Effector memory CD4-positive, alpha-beta T cell (primary cell): ENCODE results near the gene SCGB3A2.
"Not testable (repeated sequence)": the region's sequence is repeated elsewhere in the genome, so short reads cannot be mapped to it uniquely, and the experiment has no call there.

Experiments used
- DNase-seq, 3 donors: peaks; one replicate each; pipeline ENCODE4 v3.0.0-alpha.2; 2020
- H3K27ac ChIP-seq: 2 replicates; pipeline ENCODE4 v1.7.0; 2013; ENCODE audit warnings: mild to moderate bottlenecking, low read length, moderate library complexity; ENCODE audit not compliant: insufficient read depth, poor library complexity, severe bottlenecking
- H3K27me3 ChIP-seq: replicated peaks from 2 replicates; pipeline ENCODE4 v1.7.0; 2013; ENCODE audit warnings: mild to moderate bottlenecking, low read length; ENCODE audit not compliant: insufficient read depth, control insufficient read depth, poor library complexity, severe bottlenecking
- H3K36me3 ChIP-seq: 2 replicates; pipeline ENCODE4 v1.7.0; 2013; ENCODE audit warnings: mild to moderate bottlenecking, low read length, moderate library complexity; ENCODE audit not compliant: control insufficient read depth, insufficient read depth
- H3K4me1 ChIP-seq: 2 replicates; pipeline ENCODE4 v1.7.0; 2013; ENCODE audit warnings: low read length, mild to moderate bottlenecking; ENCODE audit not compliant: control insufficient read depth, insufficient read depth, poor library complexity, severe bottlenecking
- H3K4me3 ChIP-seq: 2 replicates; pipeline ENCODE4 v1.7.0; 2013; ENCODE audit warnings: low read length, low read depth, mild to moderate bottlenecking; ENCODE audit not compliant: insufficient read depth, poor library complexity, severe bottlenecking
- H3K9me3 ChIP-seq: 2 replicates; pipeline ENCODE4 v1.7.0; 2013; ENCODE audit warnings: mild to moderate bottlenecking, low read length, moderate library complexity; ENCODE audit not compliant: control insufficient read depth

The SCGB3A2 gene

DNA sequence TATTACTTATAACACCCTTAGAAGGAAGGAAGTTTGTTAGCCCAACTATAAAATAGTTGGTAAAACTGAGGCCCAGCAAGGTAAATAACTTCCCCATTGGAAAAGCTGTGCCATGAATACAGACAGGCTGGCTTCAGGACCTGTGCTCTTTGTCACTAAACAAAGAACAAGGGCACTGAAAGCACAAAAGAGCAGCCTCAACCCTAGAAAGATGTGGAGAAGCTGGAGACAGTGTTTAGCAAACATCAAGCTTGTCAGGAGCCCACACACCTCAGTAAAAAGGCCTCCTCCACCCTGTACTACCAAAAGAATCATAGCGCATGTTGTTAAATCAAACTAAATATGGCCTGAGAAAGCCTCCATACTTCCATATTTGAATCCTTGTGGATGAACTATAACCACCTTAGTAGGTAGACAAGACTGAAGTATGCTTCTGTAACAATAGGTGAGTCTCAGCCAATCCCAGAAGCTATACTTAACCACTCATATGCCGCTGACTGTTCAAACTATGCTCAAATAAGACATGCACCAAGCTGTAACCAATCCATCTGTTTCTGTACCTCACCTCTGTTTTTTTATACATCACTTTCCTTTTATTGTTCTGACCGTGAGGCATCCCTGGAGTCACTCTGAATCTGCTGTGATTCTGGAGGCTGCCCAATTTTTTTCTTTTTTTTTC lies 18.4 kb upstream of the SCGB3A2 start:
- no peak for DNase-seq
- no peak overlapping the region for H3K27ac ChIP-seq
- H3K27me3 ChIP-seq, result no peaks in the 10 kb centered on the region
- no peak overlapping the region for H3K4me3 ChIP-seq
- H3K9me3 ChIP-seq, result no peaks in the 10 kb centered on the region
- H3K4me1 ChIP-seq, result no peaks in the 10 kb centered on the region
- H3K36me3 ChIP-seq, result no peaks in the 10 kb centered on the region

DNA sequence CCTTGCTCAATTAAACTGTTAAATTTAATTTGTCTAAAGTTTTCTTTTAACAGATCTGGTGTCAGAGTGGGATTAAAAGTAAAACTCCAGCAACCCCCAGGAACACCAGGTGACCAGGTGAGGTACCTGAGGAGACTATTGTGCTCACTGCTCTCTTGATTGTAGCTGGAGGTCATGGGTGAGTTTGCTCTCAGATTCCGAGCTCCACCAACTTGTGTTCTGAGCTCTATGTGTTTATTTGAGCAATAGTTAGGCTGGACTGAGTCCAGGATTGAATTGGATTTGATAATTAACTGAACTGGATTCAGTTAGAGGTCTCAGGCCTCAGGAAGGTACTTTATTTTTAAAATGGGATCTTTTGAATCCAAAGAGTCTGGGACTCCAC lies 17.9 kb upstream of the SCGB3A2 start:
- no peaks in the 10 kb centered on the region for H3K27me3 ChIP-seq
- H3K27ac ChIP-seq, result no peak overlapping the region
- H3K36me3 ChIP-seq, result no peaks in the 10 kb centered on the region
- H3K4me3 ChIP-seq, result no peak overlapping the region
- H3K9me3 ChIP-seq, result no peaks in the 10 kb centered on the region
- DNase-seq, result no peak
- no peaks in the 10 kb centered on the region for H3K4me1 ChIP-seq

DNA sequence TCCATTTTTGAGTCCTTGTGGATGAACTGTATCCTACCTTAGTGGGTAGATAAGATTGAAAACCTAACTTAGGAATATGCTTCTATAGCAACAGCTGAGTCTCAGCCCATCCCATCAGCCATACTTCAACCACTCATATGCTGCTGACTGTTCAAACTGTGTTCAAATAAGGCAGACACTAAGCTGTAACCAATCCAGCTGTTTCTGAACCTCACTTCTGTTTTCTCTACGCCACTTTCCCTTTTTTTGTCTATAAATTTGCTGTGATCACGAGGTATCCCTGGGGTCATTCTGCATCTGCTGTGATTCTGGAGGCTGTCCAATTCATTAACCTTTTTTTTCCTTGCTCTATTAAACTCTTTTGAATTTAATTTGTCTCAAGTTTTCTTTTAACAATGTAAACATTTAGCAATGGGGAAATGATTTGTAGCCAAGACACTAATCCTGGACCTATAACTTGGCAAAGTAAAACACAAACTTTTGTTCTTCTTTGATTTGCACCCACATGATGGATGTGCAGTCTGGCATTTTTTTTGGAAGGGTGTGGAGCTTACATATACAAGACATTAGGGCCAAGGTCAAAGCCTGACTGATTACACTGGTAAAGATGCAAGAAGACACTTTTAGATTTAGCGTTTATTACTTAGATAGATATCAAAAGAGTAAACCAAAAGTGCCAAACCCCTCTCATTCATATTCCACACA lies 14.9 kb upstream of the SCGB3A2 start:
- no peaks in the 10 kb centered on the region for H3K4me1 ChIP-seq
- no peaks in the 10 kb centered on the region for H3K36me3 ChIP-seq
- no peak overlapping the region for H3K4me3 ChIP-seq
- DNase-seq, result no peak
- no peak overlapping the region for H3K27ac ChIP-seq
- no peaks in the 10 kb centered on the region for H3K27me3 ChIP-seq
- H3K9me3 ChIP-seq, result no peaks in the 10 kb centered on the region

DNA sequence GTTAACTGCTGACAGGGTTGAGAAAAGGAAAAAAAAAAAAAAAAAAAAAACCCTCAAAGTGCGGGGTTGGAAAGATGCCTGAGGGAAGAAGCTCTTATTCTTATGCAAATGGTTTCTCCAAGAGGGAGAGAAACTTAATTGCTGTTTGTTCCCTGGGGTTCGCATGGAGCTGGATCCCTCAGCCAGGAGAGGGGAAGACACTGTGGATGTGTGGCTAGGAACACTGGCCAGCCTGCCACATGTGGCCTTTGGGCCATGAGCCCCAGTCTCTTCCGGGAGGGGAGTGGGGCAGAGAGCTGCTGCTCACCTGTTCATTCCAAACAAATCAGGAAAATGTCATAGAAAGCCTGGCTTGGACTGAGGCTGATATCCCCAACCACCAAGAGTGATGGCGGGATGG lies 9.4 kb upstream of the SCGB3A2 start:
- no peaks in the 10 kb centered on the region for H3K4me1 ChIP-seq
- H3K27ac ChIP-seq, result no peak overlapping the region
- no peak for DNase-seq
- no peaks in the 10 kb centered on the region for H3K36me3 ChIP-seq
- no peaks in the 10 kb centered on the region for H3K27me3 ChIP-seq
- H3K9me3 ChIP-seq, result no peaks in the 10 kb centered on the region
- no peak overlapping the region for H3K4me3 ChIP-seq

DNA sequence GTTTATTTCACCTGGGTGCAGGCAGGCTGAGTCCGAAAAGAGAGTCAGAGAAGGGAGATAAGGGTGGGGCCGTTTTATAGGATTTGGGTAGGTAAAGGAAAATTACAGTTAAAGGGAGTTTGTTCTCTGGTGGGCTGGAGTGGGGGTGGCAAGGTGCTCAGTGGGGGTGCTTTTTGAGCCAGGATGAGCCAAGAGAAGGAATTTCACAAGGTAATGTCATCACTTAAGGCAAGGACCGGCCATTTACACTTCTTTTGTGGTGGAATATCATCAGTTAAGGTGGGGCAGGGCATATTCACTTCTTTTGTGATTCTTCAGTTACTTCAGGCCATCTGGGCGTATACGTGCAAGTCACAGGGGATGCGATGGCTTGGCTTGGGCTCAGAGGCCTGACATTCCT lies 8.6 kb upstream of the SCGB3A2 start:
- not testable (repeated sequence) for H3K36me3 ChIP-seq, H3K4me3 ChIP-seq, H3K27me3 ChIP-seq, DNase-seq, H3K4me1 ChIP-seq, H3K9me3 ChIP-seq, H3K27ac ChIP-seq

DNA sequence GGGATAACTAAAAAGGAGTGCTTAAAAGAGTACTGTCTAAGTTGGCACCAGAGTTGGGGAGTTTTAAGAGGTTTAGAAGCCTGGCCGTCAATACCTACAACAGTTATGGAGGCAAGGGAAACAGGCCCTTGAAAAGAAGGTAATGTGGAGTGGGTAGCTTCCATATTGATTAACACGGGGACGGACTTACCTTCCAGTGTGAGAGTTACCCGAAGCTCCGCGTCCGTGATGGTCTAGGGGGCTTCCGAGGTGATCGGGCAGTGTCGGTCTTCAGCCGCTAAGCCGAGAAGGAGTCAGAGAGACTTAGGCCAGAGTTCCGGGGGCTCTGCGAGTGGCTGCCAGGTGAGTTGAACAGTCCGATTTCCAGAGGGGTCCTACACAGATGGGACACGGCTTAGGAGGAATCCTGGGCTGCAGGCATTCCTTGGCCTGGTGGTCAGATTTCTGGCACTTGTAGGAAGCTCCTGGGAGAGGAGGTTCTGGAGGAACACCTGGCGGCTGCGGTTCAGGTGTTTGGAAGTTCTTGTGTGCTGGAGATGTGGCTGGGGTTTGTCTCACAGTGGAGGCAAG lies 6.4 kb upstream of the SCGB3A2 start:
- not testable (repeated sequence) for DNase-seq, H3K4me1 ChIP-seq, H3K27me3 ChIP-seq, H3K4me3 ChIP-seq, H3K27ac ChIP-seq, H3K36me3 ChIP-seq, H3K9me3 ChIP-seq

DNA sequence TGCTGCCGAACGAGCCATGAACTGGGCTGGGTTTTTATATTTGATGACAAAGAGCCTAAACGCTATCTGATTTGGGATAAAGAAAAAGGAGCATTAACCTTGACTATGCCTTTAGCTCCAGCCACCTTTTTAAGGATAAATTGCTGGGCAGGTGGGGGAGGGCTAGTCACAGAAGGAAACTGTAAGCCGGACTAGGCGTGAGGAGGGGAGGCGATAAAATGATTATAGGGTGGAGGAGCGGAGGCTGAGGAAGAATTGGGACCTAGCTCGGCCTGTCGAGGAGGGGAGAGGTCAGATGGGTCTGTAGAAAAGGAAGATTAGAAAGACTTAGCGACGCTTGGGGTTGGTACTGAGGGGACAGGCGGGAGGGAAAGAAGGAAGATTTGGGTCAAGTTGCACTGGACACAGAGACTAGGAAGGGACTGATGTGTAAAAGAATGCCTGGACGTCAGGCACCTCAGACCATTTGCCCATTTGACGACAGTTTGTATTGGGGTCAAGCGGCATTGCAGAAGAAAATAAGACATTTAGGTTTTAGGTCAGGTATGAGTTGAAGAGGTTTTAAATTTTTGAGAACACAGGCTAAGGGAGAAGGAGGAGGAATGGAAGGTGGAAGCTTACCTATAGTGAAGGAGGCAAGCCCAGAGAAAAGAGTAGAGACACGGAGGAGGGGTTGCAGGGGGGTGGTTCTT lies 5.6 kb upstream of the SCGB3A2 start:
- H3K4me3 ChIP-seq, H3K4me1 ChIP-seq, H3K36me3 ChIP-seq, H3K27ac ChIP-seq, DNase-seq, H3K27me3 ChIP-seq, H3K9me3 ChIP-seq: not testable (repeated sequence)

DNA sequence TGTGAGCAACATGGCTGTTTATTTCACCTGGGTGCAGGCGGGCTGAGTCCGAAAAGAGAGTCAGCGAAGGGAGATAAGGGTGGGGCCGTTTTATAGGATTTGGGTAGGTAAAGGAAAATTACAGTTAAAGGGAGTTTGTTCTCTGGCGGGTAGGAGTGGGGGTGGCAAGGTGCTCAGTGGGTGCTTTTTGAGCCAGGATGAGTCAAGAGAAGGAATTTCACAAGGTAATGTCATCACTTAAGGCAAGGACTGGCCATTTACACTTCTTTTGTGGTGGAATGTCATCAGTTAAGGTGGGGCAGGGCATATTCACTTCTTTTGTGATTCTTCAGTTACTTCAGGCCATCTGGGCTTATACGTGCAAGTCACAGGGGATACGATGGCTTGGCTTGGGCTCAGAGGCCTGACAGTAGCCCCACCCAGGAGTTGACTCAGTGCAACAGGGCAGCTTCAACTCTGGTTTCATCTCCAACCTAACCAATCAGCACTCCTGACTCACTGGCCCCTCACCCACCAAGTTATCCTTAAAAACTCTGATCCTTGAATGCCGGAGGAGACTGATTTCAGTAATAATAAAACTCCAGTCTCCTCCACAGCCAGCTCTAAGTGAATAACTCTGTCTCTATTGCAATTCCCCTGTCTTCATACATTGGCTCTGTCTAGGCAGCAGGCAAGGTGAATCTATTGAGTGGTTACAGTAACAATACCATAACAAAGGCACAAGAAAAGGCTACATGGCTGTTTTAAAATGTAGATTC lies 4.2 kb upstream of the SCGB3A2 start:
- DNase-seq, result not testable (repeated sequence)

DNA sequence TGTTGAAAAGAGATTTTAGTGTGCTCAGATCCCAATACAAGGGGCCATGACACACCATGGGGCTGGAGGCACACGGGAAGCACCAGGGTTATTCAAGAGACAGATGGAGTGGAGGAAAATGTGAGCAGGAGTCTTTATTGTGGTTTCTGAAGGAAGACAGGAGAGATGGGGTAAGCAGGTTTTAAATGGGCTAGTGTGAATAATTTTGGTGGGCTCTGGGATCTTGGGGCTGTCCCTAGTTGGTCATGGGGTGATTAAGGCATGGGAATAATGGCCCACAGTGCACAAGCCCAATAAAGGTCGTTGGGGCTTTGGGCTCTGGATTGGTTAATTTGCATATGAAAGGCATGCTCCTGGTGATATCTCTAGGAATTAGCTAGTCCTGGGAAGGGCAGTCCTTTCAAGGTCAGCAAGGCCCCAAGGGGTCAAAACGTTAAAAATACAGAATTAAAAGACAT lies 3.6 kb upstream of the SCGB3A2 start:
- no peaks in the 10 kb centered on the region for H3K36me3 ChIP-seq
- H3K27ac ChIP-seq, result no peak overlapping the region
- no peaks in the 10 kb centered on the region for H3K9me3 ChIP-seq
- no peaks in the 10 kb centered on the region for H3K27me3 ChIP-seq
- no peak for DNase-seq
- H3K4me1 ChIP-seq, result no peaks in the 10 kb centered on the region
- H3K4me3 ChIP-seq, result no peak overlapping the region

More for the DNA sequence above, 4.2 kb upstream of the SCGB3A2 start:
- H3K36me3 ChIP-seq, H3K27me3 ChIP-seq, H3K4me3 ChIP-seq, H3K4me1 ChIP-seq, H3K9me3 ChIP-seq, H3K27ac ChIP-seq: not testable (repeated sequence)
